Measurements from ENCODE around the gene NTPCR.
"Not testable (repeated sequence)": the region's sequence is repeated elsewhere in the genome, so short reads cannot be mapped to it uniquely, and the experiment has no call there.

- TF ChIP-seq CTCF (IDR thresholded peaks at IDR 0.05; ENCODE audit: insufficient read depth, low read depth, low read length); EZH2 (IDR thresholded peaks at IDR 0.05; ENCODE audit: insufficient read depth, low read length): not testable (repeated sequence)
Measured at GRCh38 chr1:233003638-233004037, 53.2 kb downstream of the NTPCR start.
